ENCODE data around the gene USP53.

The USP53 gene

DNA sequence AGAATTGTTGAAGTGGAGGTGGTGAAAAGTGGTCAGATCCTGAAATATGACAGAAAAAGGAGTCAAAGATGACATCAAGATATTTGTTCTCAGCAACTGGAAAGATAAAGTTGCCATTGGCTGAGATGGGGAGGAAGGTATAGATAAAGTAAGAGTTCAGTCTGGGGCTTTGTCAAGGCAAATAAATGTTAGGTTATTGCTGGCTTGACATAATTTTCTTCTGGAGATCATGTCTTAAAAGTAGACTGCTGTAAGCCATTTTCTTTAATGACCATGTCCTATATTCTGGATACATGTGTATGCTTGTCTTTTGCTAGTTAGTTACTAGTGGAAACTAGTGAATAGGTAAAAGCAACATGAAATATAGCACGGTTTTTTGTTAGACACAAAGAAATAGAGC, 5.6 kb downstream of the USP53 start:
- no peak for TF ChIP-seq SCRT1 (tag by site-specific recombination; IDR thresholded peaks at IDR 0.05; ENCODE audit: borderline replicate concordance)
- TF ChIP-seq, protein P1, sequence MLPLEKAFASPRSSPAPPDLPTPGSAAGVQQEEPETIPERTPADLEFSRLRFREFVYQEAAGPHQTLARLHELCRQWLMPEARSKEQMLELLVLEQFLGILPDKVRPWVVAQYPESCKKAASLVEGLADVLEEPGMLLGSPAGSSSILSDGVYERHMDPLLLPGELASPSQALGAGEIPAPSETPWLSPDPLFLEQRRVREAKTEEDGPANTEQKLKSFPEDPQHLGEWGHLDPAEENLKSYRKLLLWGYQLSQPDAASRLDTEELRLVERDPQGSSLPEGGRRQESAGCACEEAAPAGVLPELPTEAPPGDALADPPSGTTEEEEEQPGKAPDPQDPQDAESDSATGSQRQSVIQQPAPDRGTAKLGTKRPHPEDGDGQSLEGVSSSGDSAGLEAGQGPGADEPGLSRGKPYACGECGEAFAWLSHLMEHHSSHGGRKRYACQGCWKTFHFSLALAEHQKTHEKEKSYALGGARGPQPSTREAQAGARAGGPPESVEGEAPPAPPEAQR (tag by site-specific recombination; IDR thresholded peaks at IDR 0.05), result no peak
- no peak for TF ChIP-seq ZNF76 (tag by site-specific recombination; IDR thresholded peaks at IDR 0.05; ENCODE audit: borderline replicate concordance, low read depth)
- no peak for TF ChIP-seq ZNF341 (tag by site-specific recombination; IDR thresholded peaks at IDR 0.05; ENCODE audit: low read depth)
- no peak for TF ChIP-seq MZF1 (tag by site-specific recombination; IDR thresholded peaks at IDR 0.05; ENCODE audit: borderline replicate concordance)
- TF ChIP-seq, protein P2, sequence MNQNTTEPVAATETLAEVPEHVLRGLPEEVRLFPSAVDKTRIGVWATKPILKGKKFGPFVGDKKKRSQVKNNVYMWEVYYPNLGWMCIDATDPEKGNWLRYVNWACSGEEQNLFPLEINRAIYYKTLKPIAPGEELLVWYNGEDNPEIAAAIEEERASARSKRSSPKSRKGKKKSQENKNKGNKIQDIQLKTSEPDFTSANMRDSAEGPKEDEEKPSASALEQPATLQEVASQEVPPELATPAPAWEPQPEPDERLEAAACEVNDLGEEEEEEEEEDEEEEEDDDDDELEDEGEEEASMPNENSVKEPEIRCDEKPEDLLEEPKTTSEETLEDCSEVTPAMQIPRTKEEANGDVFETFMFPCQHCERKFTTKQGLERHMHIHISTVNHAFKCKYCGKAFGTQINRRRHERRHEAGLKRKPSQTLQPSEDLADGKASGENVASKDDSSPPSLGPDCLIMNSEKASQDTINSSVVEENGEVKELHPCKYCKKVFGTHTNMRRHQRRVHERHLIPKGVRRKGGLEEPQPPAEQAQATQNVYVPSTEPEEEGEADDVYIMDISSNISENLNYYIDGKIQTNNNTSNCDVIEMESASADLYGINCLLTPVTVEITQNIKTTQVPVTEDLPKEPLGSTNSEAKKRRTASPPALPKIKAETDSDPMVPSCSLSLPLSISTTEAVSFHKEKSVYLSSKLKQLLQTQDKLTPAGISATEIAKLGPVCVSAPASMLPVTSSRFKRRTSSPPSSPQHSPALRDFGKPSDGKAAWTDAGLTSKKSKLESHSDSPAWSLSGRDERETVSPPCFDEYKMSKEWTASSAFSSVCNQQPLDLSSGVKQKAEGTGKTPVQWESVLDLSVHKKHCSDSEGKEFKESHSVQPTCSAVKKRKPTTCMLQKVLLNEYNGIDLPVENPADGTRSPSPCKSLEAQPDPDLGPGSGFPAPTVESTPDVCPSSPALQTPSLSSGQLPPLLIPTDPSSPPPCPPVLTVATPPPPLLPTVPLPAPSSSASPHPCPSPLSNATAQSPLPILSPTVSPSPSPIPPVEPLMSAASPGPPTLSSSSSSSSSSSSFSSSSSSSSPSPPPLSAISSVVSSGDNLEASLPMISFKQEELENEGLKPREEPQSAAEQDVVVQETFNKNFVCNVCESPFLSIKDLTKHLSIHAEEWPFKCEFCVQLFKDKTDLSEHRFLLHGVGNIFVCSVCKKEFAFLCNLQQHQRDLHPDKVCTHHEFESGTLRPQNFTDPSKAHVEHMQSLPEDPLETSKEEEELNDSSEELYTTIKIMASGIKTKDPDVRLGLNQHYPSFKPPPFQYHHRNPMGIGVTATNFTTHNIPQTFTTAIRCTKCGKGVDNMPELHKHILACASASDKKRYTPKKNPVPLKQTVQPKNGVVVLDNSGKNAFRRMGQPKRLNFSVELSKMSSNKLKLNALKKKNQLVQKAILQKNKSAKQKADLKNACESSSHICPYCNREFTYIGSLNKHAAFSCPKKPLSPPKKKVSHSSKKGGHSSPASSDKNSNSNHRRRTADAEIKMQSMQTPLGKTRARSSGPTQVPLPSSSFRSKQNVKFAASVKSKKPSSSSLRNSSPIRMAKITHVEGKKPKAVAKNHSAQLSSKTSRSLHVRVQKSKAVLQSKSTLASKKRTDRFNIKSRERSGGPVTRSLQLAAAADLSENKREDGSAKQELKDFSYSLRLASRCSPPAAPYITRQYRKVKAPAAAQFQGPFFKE (tag by site-specific recombination; IDR thresholded peaks at IDR 0.05; ENCODE audit: borderline replicate concordance), result no peak
- no peak for TF ChIP-seq SP7 (tag by site-specific recombination; IDR thresholded peaks at IDR 0.05)
- POLR2A ChIA-PET, result no interaction called here
- Histone ChIP-seq H3K36me3 (ENCODE audit: control insufficient read depth in 2 of 2, insufficient read depth in 1 of 2, low read length in 2 of 2) (peaks cover 0 to 47% of the 10 kb centered on the region in 2 experiments; a peak in 1 of 3 replicates), H3K4me3 (ENCODE audit: low read depth, low read length) (no peak overlapping the region), H3K9me3 (ENCODE audit: control insufficient read depth, insufficient read depth, low read depth, low read length) (no peaks in the 10 kb centered on the region), H3K27ac (ENCODE audit: extremely low read depth, low read depth, low read length) (no peak overlapping the region), H3K4me1 (ENCODE audit: control insufficient read depth, insufficient read depth, low read length) (no peaks in the 10 kb centered on the region)
- CTCF ChIA-PET, result interaction anchor here (0.6 kb wide), 1 partner anchor 49 kb away, joined by 3 read pairs; no protein-coding TSS in a partner anchor

DNA sequence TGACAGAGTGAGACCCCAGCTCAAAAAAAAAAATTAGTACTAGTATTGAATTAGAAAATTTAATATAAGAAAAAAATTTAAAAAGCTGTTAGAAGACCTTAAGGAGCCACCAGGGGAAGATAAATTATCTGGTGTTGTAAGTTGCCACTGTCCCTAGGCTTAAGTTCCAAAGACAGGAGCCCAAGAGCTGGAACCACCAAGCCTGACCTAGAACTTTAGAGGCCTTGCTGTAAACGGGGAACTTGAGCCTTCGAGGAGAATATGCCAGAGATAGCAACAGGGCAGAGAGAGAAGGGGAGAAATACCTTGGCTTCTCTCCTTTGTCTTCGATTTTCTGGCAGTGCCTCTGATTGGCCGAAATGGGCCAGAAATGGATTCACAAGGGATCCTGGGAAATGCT, 8.9 kb downstream of the USP53 start:
- POLR2A ChIA-PET, result interaction anchor here (0.7 to 1.0 kb wide), 2 partner anchors 8 to 9 kb away, joined by 3 read pairs; partner anchors contain the start of gene USP53
- TF ChIP-seq ZNF629 (tag by site-specific recombination; IDR thresholded peaks at IDR 0.05) (no peak), GFI1B (tag by site-specific recombination; IDR thresholded peaks at IDR 0.05) (no peak), ZNF791 (tag by site-specific recombination; IDR thresholded peaks at IDR 0.05) (no peak)
- TF ChIP-seq, protein P3, sequence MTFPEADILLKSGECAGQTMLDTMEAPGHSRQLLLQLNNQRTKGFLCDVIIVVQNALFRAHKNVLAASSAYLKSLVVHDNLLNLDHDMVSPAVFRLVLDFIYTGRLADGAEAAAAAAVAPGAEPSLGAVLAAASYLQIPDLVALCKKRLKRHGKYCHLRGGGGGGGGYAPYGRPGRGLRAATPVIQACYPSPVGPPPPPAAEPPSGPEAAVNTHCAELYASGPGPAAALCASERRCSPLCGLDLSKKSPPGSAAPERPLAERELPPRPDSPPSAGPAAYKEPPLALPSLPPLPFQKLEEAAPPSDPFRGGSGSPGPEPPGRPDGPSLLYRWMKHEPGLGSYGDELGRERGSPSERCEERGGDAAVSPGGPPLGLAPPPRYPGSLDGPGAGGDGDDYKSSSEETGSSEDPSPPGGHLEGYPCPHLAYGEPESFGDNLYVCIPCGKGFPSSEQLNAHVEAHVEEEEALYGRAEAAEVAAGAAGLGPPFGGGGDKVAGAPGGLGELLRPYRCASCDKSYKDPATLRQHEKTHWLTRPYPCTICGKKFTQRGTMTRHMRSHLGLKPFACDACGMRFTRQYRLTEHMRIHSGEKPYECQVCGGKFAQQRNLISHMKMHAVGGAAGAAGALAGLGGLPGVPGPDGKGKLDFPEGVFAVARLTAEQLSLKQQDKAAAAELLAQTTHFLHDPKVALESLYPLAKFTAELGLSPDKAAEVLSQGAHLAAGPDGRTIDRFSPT (tag by site-specific recombination; IDR thresholded peaks at IDR 0.05), result no peak
- Histone ChIP-seq H3K4me3 (ENCODE audit: low read depth, low read length) (no peak overlapping the region), H3K4me1 (ENCODE audit: control insufficient read depth, insufficient read depth, low read length) (no peaks in the 10 kb centered on the region), H3K9me3 (ENCODE audit: control insufficient read depth, insufficient read depth, low read depth, low read length) (no peaks in the 10 kb centered on the region), H3K27ac (ENCODE audit: extremely low read depth, low read depth, low read length) (no peak overlapping the region), H3K36me3 (ENCODE audit: control insufficient read depth in 2 of 2, insufficient read depth in 1 of 2, low read length in 2 of 2) (peaks cover 0 to 57% of the 10 kb centered on the region in 2 experiments; a peak in 1 of 3 replicates)
- CTCF ChIA-PET, result interaction anchor here (0.7 kb wide), 1 partner anchor 9 kb away, joined by 4 read pairs; the partner anchor contains the start of gene USP53

DNA sequence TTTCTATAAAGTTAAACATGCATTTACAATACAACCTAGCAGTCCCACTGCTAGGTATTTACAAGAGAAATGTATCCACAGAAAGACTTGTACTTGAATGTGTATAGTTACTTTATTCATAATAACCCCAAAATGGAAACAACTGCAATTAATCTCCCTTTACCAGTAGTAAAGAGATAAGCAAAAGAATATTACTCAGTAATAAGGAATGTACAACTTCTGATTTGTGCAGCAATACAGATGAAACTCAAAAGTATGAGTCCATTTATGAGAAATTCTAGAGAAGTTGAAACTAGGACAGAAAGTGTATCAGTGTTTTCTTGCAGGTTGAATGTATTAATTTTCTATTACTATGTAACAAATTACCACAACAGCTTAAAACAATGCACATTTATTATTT, 15.2 kb downstream of the USP53 start:
- Histone ChIP-seq H3K4me3 (ENCODE audit: low read depth, low read length) (no peak overlapping the region), H3K4me1 (ENCODE audit: control insufficient read depth, insufficient read depth, low read length) (no peaks in the 10 kb centered on the region), H3K27ac (ENCODE audit: extremely low read depth, low read depth, low read length) (no peak overlapping the region), H3K9me3 (ENCODE audit: control insufficient read depth, insufficient read depth, low read depth, low read length) (no peaks in the 10 kb centered on the region), H3K36me3 (ENCODE audit: control insufficient read depth in 2 of 2, insufficient read depth in 1 of 2, low read length in 2 of 2) (peaks cover 0 to 25% of the 10 kb centered on the region in 2 experiments; a peak in 1 of 3 replicates)
- CTCF ChIA-PET, result interaction anchor here (1.2 kb wide), 1 partner anchor 10 kb away, joined by 3 read pairs; no protein-coding TSS in a partner anchor
- POLR2A ChIA-PET, result interaction anchor here (1.3 kb wide), 1 partner anchor 10 kb away, joined by 4 read pairs; no protein-coding TSS in a partner anchor
- TF ChIP-seq SP7 (tag by site-specific recombination; IDR thresholded peaks at IDR 0.05) (no peak), ZNF174 (tag by site-specific recombination; IDR thresholded peaks at IDR 0.05) (no peak), KLF9 (tag by site-specific recombination; IDR thresholded peaks at IDR 0.05; ENCODE audit: low read depth) (no peak), ZNF768 (tag by site-specific recombination; IDR thresholded peaks at IDR 0.05) (no peak), IKZF3 (tag by site-specific recombination; IDR thresholded peaks at IDR 0.05) (no peak), ZNF521 (tag by site-specific recombination; IDR thresholded peaks at IDR 0.05) (no peak)
- TF ChIP-seq, protein P4, sequence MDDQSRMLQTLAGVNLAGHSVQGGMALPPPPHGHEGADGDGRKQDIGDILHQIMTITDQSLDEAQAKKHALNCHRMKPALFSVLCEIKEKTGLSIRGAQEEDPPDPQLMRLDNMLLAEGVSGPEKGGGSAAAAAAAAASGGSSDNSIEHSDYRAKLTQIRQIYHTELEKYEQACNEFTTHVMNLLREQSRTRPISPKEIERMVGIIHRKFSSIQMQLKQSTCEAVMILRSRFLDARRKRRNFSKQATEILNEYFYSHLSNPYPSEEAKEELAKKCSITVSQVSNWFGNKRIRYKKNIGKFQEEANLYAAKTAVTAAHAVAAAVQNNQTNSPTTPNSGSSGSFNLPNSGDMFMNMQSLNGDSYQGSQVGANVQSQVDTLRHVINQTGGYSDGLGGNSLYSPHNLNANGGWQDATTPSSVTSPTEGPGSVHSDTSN (CRISPR knock-in tag; IDR thresholded peaks at IDR 0.05), result no peak
- TF ChIP-seq, protein P5, sequence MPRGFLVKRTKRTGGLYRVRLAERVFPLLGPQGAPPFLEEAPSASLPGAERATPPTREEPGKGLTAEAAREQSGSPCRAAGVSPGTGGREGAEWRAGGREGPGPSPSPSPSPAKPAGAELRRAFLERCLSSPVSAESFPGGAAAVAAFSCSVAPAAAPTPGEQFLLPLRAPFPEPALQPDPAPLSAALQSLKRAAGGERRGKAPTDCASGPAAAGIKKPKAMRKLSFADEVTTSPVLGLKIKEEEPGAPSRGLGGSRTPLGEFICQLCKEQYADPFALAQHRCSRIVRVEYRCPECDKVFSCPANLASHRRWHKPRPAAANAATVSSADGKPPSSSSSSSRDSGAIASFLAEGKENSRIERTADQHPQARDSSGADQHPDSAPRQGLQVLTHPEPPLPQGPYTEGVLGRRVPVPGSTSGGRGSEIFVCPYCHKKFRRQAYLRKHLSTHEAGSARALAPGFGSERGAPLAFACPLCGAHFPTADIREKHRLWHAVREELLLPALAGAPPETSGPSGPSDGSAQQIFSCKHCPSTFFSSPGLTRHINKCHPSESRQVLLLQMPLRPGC (tag by site-specific recombination; IDR thresholded peaks at IDR 0.05), result no peak
